Breast epithelium (tissue), 3 donors: ENCODE measurements around the gene ALK.

Source experiments
- CTCF ChIP-seq, 3 donors: fragments of 450-650 bp; IDR thresholded peaks; one replicate each; pipeline ENCODE4 v1.5.1; 2016 to 2017; ENCODE audit warnings: antibody characterized with exemption in 3 of 3, mild to moderate bottlenecking in 3 of 3, moderate library complexity in 3 of 3
- POLR2A ChIP-seq: fragments of 450-650 bp; IDR thresholded peaks from one replicate; pipeline ENCODE4 v1.6.1; 2016; ENCODE audit warnings: antibody characterized with exemption, mild to moderate bottlenecking, moderate library complexity

GRCh38 chr2:29218071-29218470 is 703.3 kb downstream of the ALK start:
- TF ChIP-seq CTCF (IDR thresholded peaks at IDR 0.05) (no peak), POLR2A (no peak)
